Stimulated activated CD8-positive, alpha-beta memory T cell treated with anti-CD3 and anti-CD28 coated beads, Interleukin-4, amount 100 ng/mL, for 24 hours (primary cell): ENCODE data around the gene POMGNT1.
A peak's percentile ranks its signal among the peaks of the same experiment; 100 is the strongest.

Experiments used
- DNase-seq: peaks from one replicate; pipeline ENCODE4 v3.0.0-alpha.2; 2020; ENCODE audit warnings: low read depth

The POMGNT1 gene

GRCh38 chr1:46183079-46183847 is 15.0 kb downstream of the POMGNT1 start:
- no peak for DNase-seq

- no peak for DNase-seq
Measured at GRCh38 chr1:46181343-46182260, 16.6 kb downstream of the POMGNT1 start.

- DNase-seq = no peak
Measured at GRCh38 chr1:46180082-46180616, 18.1 kb downstream of the POMGNT1 start.

- DNase-seq = peak; percentile 31
Measured at GRCh38 chr1:46179138-46180081, 18.8 kb downstream of the POMGNT1 start.

GRCh38 chr1:46176211-46176865 is 21.9 kb downstream of the POMGNT1 start, which contains the start of gene P3R3URF:
Gene P3R3URF, minus strand, starts transcription at chr1:46176488. Its CDS starts 17 bp downstream, at chr1:46176471.
- DNase-seq = no peak

GRCh38 chr1:46175243-46175642 is 23.0 kb downstream of the POMGNT1 start:
- DNase-seq = no peak

- DNase-seq = no peak
Measured at GRCh38 chr1:46174448-46175231, 23.6 kb downstream of the POMGNT1 start, which contains the start of gene TSPAN1. Gene TSPAN1, plus strand, starts transcription at chr1:46175087. Its CDS starts 6,021 bp downstream, at chr1:46181108.

GRCh38 chr1:46173361-46173856 is 24.8 kb downstream of the POMGNT1 start:
- DNase-seq = no peak

- no peak for DNase-seq
Measured at GRCh38 chr1:46172321-46172720, 25.9 kb downstream of the POMGNT1 start.

- no peak for DNase-seq
Measured at GRCh38 chr1:46171871-46172270, 26.4 kb downstream of the POMGNT1 start.

- no peak for DNase-seq
Measured at GRCh38 chr1:46171351-46171750, 26.9 kb downstream of the POMGNT1 start.

- no peak for DNase-seq
Measured at GRCh38 chr1:46169811-46170454, 28.3 kb downstream of the POMGNT1 start.

GRCh38 chr1:46168477-46168876 is 29.8 kb downstream of the POMGNT1 start:
- no peak for DNase-seq

- peak; percentile 16 for DNase-seq
Measured at GRCh38 chr1:46166521-46167462, 31.4 kb downstream of the POMGNT1 start.

- no peak for DNase-seq
Measured at GRCh38 chr1:46160212-46160611, 38.0 kb downstream of the POMGNT1 start.

GRCh38 chr1:46159516-46159915 is 38.7 kb downstream of the POMGNT1 start:
- DNase-seq = no peak

GRCh38 chr1:46158312-46159281 is 39.6 kb downstream of the POMGNT1 start:
- no peak for DNase-seq
